Sciatic nerve (tissue), 2 donors: ENCODE measurements around the gene HNRNPUL2. TPM values are rescaled to one million over a fixed set of nuclear protein-coding genes. Genes with fewer than 3 reads are reported as not detected.
"Not testable (repeated sequence)": the region's sequence is repeated elsewhere in the genome, so short reads cannot be mapped to it uniquely, and the experiment has no call there.

Experiments used
- ATAC-seq: fragments of 200-7000 bp; cut with Tn5 transposase; one replicate; pipeline ENCODE4 v1.9.1; 2020; ENCODE audit warnings: mild to moderate bottlenecking, moderate library complexity
- DNase-seq: peaks from one replicate; pipeline ENCODE4 v3.0.0-alpha.2; 2020; ENCODE audit warnings: low spot score
- intact Hi-C: fragments of 100-400 bp; cut with DNase I; formaldehyde crosslinking; loops from one replicate; pipeline ENCODE4 v1.14.2; 2022
- total RNA-seq: library from RNA; stranded (reverse); fragmentation: NEBNext Ultra II Directional; extraction: Animal tissue kit (Norgen Biotek cat#: 25700); gene quantifications from one replicate; pipeline ENCODE4 v1.2.1, GENCODE V29; 2021
- donor health status: DM: no; HTN: no; CAD: no.
- donor health status: DM: no; HTN: no; CAD: no.

HNRNPUL2 gene
- total RNA-seq, 1 donor from 2014 or later: 51.2 TPM

DNA sequence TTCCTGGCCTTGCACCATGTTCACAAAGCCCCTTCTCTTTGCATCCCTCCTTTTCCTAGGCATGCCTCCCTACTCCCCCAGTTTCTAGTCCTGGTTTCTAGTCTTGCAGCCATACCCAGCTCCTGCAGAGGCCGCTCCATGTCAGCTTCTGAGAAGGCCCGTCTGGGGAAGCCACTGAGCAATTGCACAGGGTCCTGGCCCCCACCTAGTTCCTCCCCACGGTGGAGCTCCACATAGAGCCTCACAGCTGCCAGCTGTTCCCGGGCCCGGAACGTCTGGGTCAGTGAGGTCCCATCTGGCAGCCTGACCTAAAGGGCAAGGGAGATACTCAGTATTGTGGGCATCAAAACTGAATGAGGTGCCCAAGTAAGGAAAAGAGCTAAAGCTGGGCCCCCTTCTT is 50.6 kb downstream of the HNRNPUL2 start:
- no peak for ATAC-seq
- intact Hi-C loops: no loop called here
- DNase-seq: no peak

- ATAC-seq, intact Hi-C loops, DNase-seq: not testable (repeated sequence)
Observed at GRCh38 chr11:62675415-62675814, 51.8 kb downstream of the HNRNPUL2 start.

- DNase-seq (no peak), ATAC-seq (no peak)
- intact Hi-C loops: no loop called here
Observed at GRCh38 chr11:62673196-62673525, 54.1 kb downstream of the HNRNPUL2 start.

DNA sequence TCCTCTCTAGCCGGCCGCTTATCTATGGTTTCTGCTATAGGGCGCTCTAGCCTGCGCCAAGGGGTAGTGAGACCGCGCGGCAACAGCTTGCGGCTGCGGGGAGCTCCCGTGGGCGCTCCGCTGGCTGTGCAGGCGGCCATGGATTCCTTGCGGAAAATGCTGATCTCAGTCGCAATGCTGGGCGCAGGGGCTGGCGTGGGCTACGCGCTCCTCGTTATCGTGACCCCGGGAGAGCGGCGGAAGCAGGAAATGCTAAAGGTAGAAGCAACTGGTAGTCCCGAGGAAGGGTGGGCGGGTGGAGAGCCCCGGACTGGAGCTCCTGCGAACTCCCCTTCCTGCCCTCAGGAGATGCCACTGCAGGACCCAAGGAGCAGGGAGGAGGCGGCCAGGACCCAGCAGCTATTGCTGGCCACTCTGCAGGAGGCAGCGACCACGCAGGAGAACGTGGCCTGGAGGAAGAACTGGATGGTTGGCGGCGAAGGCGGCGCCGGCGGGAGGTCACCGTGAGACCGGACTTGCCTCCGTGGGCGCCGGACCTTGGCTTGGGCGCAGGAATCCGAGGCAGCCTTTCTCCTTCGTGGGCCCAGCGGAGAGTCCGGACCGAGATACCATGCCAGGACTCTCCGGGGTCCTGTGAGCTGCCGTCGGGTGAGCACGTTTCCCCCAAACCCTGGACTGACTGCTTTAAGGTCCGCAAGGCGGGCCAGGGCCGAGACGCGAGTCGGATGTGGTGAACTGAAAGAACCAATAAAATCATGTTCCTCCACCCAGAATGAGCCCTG is 55.5 kb downstream of the HNRNPUL2 start, which contains the start of the genes LBHD1 and UQCC3:
LBHD1 (minus strand) TSS at position 660 of the 782 bp plus-strand sequence. CDS start 2,236 bp downstream, outside the sequence.
UQCC3 (plus strand) TSS at position 66 of the 782 bp plus-strand sequence; CDS start at position 139, 73 bp downstream.
- peak; percentile 81 for DNase-seq
- intact Hi-C loops: no loop called here

GRCh38 chr11:62671236-62671607 is 56.0 kb downstream of the HNRNPUL2 start:
- intact Hi-C loops: no loop called here
- DNase-seq: no peak
- ATAC-seq: peak; percentile 54

More for the DNA sequence above, 55.5 kb downstream of the HNRNPUL2 start, which contains the start of the genes LBHD1 and UQCC3:
- ATAC-seq: peak; percentile 93

- ATAC-seq (no peak), DNase-seq (no peak)
- intact Hi-C loops: loop anchor here (5.0 kb wide), 1 partner anchor 1752 kb away; no protein-coding TSS in a partner anchor
Observed at GRCh38 chr11:62669420-62670161, 57.7 kb downstream of the HNRNPUL2 start.

DNA sequence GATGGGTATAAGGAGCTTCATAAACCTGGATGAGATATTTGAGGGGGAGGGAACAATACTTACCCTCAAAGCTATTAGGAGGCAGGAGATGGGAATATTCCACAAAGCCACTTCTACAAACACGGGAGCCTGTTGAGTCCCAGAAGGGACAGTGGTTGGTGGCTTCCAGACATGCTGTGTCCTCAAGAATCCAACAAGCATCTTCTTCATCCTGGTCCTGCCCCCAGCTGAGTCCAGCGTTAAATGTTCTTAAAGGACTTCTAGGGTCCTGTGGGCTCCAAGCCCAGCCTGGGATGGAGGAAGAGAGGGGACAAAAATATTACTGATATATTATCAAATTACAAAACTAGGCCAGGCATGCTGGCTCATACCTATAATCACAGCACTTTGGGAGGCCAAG is 59.8 kb downstream of the HNRNPUL2 start:
- intact Hi-C loops: loop anchor here (5.0 kb wide), 1 partner anchor 1750 kb away; no protein-coding TSS in a partner anchor
- ATAC-seq: no peak
- DNase-seq: no peak

- ATAC-seq: no peak
- intact Hi-C loops: loop anchor here (5.0 kb wide), 1 partner anchor 1749 kb away; no protein-coding TSS in a partner anchor
Observed at GRCh38 chr11:62666259-62666926, 60.9 kb downstream of the HNRNPUL2 start.

GRCh38 chr11:62665599-62666258 is 61.5 kb downstream of the HNRNPUL2 start:
- peak; percentile 74 for DNase-seq
- intact Hi-C loops: loop anchor here (5.0 kb wide), 1 partner anchor 1748 kb away; no protein-coding TSS in a partner anchor
- ATAC-seq: peak; percentile 60

More at GRCh38 chr11:62666259-62666926, 60.9 kb downstream of the HNRNPUL2 start:
- DNase-seq: no peak

- intact Hi-C loops: loop anchor here (5.0 kb wide), 1 partner anchor 1748 kb away; no protein-coding TSS in a partner anchor
- peak; percentile 99 for ATAC-seq
Observed at GRCh38 chr11:62665075-62665598, 62.1 kb downstream of the HNRNPUL2 start, which contains the start of the genes C11orf98 and CSKMT. TSS of gene C11orf98 (minus strand) at chr11:62665210. CDS start at chr11:62665169, 41 bp downstream. TSS of gene CSKMT (plus strand) at chr11:62665312. CDS start at chr11:62665880, 568 bp downstream.

DNA sequence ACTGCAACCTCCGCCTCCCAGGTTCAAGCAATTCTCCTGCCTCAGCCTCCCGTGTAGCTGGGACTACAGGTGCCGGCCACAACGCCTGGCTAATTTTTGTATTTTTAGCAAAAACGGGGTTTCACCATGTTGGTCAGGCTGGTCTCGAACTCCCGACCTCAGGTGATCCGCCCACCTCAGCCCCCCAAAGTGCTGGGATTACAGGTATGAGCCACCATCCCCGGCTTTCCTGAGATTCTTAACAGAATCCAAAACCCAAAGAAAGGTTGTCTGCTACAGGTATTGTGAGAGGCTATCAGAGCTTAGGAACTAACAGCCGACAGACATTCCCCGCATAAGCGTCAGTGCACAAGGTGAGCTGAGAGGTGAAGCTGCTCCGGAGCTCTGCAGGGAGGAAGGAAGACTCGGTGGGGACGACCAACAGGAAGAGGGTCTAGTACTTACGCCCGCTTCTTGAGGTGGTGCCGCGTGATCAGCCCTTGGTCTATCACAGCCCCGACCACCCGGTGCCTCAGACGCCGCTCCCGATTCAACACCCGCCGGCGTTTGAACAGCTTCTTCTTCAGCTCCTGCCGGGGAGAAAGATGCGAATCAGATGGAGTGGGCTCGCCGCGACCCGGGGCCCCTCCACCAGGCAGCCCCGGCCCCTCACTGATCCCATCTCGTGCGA is 62.7 kb downstream of the HNRNPUL2 start:
- DNase-seq: peak; percentile 69
- ATAC-seq: peak; percentile 34
- intact Hi-C loops: loop anchor here (5.0 kb wide), 1 partner anchor 1747 kb away; no protein-coding TSS in a partner anchor

More at GRCh38 chr11:62665075-62665598, 62.1 kb downstream of the HNRNPUL2 start, which contains the start of the genes C11orf98 and CSKMT:
- DNase-seq: peak; percentile 98

Other genes with a start within 250 kb of the HNRNPUL2 start
- gene AHNAK, start 180.7 kb downstream of the HNRNPUL2 start, total RNA-seq: 2,773 TPM
- gene EEF1G, start 153.6 kb downstream of the HNRNPUL2 start, total RNA-seq: 811 TPM
- 20.7 TPM for gene TUT1, start 135.9 kb downstream of the HNRNPUL2 start, total RNA-seq
- 86.6 TPM for gene MTA2, start 125.6 kb downstream of the HNRNPUL2 start, total RNA-seq
- 113 TPM for gene EML3, start 114.7 kb downstream of the HNRNPUL2 start, total RNA-seq
- gene ROM1, start 114.2 kb downstream of the HNRNPUL2 start, total RNA-seq: 15.2 TPM
- gene B3GAT3, start 105.5 kb downstream of the HNRNPUL2 start, total RNA-seq: 38.7 TPM
- 219 TPM for gene GANAB, start 80.8 kb downstream of the HNRNPUL2 start, total RNA-seq
- 12.3 TPM for gene INTS5, start 74.2 kb downstream of the HNRNPUL2 start, total RNA-seq
- gene C11orf98, start 62.2 kb downstream of the HNRNPUL2 start, total RNA-seq: 25.1 TPM
- gene CSKMT, start 62.1 kb downstream of the HNRNPUL2 start, total RNA-seq: 7.1 TPM
- gene UQCC3, start 55.8 kb downstream of the HNRNPUL2 start, total RNA-seq: 7.1 TPM
- gene LBHD1, start 55.2 kb downstream of the HNRNPUL2 start, total RNA-seq: 4.9 TPM
- gene UBXN1, start 48.4 kb downstream of the HNRNPUL2 start, total RNA-seq: 79.6 TPM
- gene LRRN4CL, start 37.9 kb downstream of the HNRNPUL2 start, total RNA-seq: 28.4 TPM
- gene BSCL2, start 20.0 kb downstream of the HNRNPUL2 start, total RNA-seq: 44.5 TPM
- gene GNG3, start 19.8 kb downstream of the HNRNPUL2 start, total RNA-seq: 1.4 TPM
- 30.9 TPM for gene TTC9C, start 1.0 kb upstream of the HNRNPUL2 start, total RNA-seq
- gene ZBTB3, start 26.7 kb upstream of the HNRNPUL2 start, total RNA-seq: 9.8 TPM
- gene POLR2G, start 34.1 kb upstream of the HNRNPUL2 start, total RNA-seq: 48.1 TPM
- gene TAF6L, start 43.9 kb upstream of the HNRNPUL2 start, total RNA-seq: 17.8 TPM
- 29.6 TPM for gene TMEM179B, start 59.9 kb upstream of the HNRNPUL2 start, total RNA-seq
- gene TMEM223, start 64.5 kb upstream of the HNRNPUL2 start, total RNA-seq: 10.4 TPM
- 81.8 TPM for gene NXF1, start 78.0 kb upstream of the HNRNPUL2 start, total RNA-seq
- 51.6 TPM for gene STX5, start 104.6 kb upstream of the HNRNPUL2 start, total RNA-seq
- gene TEX54, start 105.4 kb upstream of the HNRNPUL2 start, total RNA-seq: not detected
- 34.5 TPM for gene WDR74, start 112.1 kb upstream of the HNRNPUL2 start, total RNA-seq
- 102 TPM for gene SLC3A2, start 153.4 kb upstream of the HNRNPUL2 start, total RNA-seq
- not detected for gene CHRM1, start 193.9 kb upstream of the HNRNPUL2 start, total RNA-seq